ENCODE results near the gene KYNU.

- TF ChIP-seq, protein P1, sequence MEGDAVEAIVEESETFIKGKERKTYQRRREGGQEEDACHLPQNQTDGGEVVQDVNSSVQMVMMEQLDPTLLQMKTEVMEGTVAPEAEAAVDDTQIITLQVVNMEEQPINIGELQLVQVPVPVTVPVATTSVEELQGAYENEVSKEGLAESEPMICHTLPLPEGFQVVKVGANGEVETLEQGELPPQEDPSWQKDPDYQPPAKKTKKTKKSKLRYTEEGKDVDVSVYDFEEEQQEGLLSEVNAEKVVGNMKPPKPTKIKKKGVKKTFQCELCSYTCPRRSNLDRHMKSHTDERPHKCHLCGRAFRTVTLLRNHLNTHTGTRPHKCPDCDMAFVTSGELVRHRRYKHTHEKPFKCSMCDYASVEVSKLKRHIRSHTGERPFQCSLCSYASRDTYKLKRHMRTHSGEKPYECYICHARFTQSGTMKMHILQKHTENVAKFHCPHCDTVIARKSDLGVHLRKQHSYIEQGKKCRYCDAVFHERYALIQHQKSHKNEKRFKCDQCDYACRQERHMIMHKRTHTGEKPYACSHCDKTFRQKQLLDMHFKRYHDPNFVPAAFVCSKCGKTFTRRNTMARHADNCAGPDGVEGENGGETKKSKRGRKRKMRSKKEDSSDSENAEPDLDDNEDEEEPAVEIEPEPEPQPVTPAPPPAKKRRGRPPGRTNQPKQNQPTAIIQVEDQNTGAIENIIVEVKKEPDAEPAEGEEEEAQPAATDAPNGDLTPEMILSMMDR (IDR thresholded peaks at IDR 0.05; ENCODE audit: borderline replicate concordance, extremely low read depth, low read length, poor library complexity, severe bottlenecking) = no peak
- TF ChIP-seq EZH2 (IDR thresholded peaks at IDR 0.05; ENCODE audit: borderline replicate concordance, low read depth, low read length, severe bottlenecking) = no peak
Measured at GRCh38 chr2:142848023-142848606, 29.3 kb upstream of the KYNU start.

All from DND-41 (cell line).